ENCODE data around the gene RERG. TPM values are rescaled to one million over a fixed set of nuclear protein-coding genes. Genes with fewer than 3 reads are reported as not detected.

Gene RERG
- total and polyA plus RNA-seq, 2 of the 4 experiments (the other 2 are of a cell fraction) = not detected

DNA sequence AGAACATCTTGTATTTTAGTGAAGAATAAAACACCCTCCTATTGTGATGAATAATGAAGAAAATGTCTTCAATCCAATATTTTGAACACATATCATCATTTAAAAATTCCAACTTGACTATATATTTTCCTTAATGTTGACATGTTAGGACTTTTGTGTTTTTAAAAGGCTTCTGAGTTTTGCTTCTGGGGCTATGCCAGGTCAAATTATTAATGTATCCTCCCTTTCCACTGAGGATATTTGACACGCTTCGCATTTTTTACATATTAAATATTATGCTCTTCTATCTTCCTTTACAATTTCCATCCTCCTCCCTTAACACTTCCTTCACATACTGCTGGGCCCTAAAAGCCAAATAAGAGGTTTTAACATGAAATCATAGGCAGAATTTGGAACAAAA lies 20.6 kb downstream of the RERG start:
- Histone ChIP-seq H3K14ac (replicated peaks; ENCODE audit: low read depth, low read length) (no peak overlapping the region), H3K27ac (ENCODE audit: insufficient read depth, low read length) (no peak overlapping the region), H2BK120ac (ENCODE audit: low read depth, low read length) (no peak overlapping the region), H3K4me3 (ENCODE audit: insufficient read depth, low read depth, low read length) (no peak overlapping the region), H3K56ac (ENCODE audit: extremely low read depth, insufficient read depth, low read length) (no peak overlapping the region), H2BK20ac (ENCODE audit: low read depth, low read length) (no peak overlapping the region), H3K9ac (ENCODE audit: low read depth, low read length) (no peak overlapping the region), H4K20me1 (ENCODE audit: insufficient read depth, low read length) (no peaks in the 10 kb centered on the region), H3K23ac (ENCODE audit: low read depth, low read length) (no peak overlapping the region), H3K18ac (ENCODE audit: low read depth, low read length) (no peak overlapping the region), H3K36me3 (ENCODE audit: control insufficient read depth, insufficient read depth, low read length) (no peaks in the 10 kb centered on the region), H2BK15ac (ENCODE audit: low read depth, low read length) (no peak overlapping the region), H4K8ac (ENCODE audit: low read depth in 2 of 2, low read length in 2 of 2) (no peak overlapping the region), H3K4me2 (ENCODE audit: low read depth, low read length) (no peak overlapping the region), H4K91ac (ENCODE audit: insufficient read depth, low read depth, low read length) (no peak overlapping the region), H4K5ac (ENCODE audit: low read depth, low read length) (no peak overlapping the region), H3K9me1 (ENCODE audit: insufficient read depth, low read length) (no peaks in the 10 kb centered on the region), H3K9me3 (ENCODE audit: control insufficient read depth, insufficient read depth, low read length) (no peaks in the 10 kb centered on the region), H3K4ac (ENCODE audit: low read depth, low read length) (no peak overlapping the region), H2AK5ac (ENCODE audit: low read depth, low read length) (no peak overlapping the region), H3K4me1 (ENCODE audit: control insufficient read depth, insufficient read depth, low read length) (no peaks in the 10 kb centered on the region), H2BK5ac (ENCODE audit: low read depth, low read length, poor library complexity, severe bottlenecking) (no peak overlapping the region), H2AK9ac (replicated peaks; ENCODE audit: low read depth, low read length, poor library complexity) (no peak overlapping the region), H3K27me3 (ENCODE audit: control insufficient read depth, insufficient read depth, low read length) (no peaks in the 10 kb centered on the region), H3K79me1 (ENCODE audit: low read depth in 1 of 2, low read length in 2 of 2) (no peaks in the 10 kb centered on the region), H2AFZ (replicated peaks; ENCODE audit: low read length, poor library complexity) (no peak overlapping the region)
- intact Hi-C loops (cut with micrococcal nuclease) (no loop called here), dilution Hi-C loops (cut with HindIII; ENCODE audit: low sequenced_read_pairs, unreplicated experiment) (no loop called here), in situ Hi-C loops (cut with MboI; ENCODE audit: low sequenced_read_pairs) (loop anchor here (10.0 kb wide), 1 partner anchor 186 kb away; no protein-coding TSS in a partner anchor)
- TF ChIP-seq RFX5 (IDR thresholded peaks at IDR 0.05; ENCODE audit: low read depth, low read length) = no peak
- TF ChIP-seq RAD21 (IDR thresholded peaks at IDR 0.05; ENCODE audit: low read length) = no peak
- TF ChIP-seq, protein P1, sequence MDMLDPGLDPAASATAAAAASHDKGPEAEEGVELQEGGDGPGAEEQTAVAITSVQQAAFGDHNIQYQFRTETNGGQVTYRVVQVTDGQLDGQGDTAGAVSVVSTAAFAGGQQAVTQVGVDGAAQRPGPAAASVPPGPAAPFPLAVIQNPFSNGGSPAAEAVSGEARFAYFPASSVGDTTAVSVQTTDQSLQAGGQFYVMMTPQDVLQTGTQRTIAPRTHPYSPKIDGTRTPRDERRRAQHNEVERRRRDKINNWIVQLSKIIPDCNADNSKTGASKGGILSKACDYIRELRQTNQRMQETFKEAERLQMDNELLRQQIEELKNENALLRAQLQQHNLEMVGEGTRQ (IDR thresholded peaks at IDR 0.05; ENCODE audit: low read depth, low read length) = no peak
- no peak for TF ChIP-seq MXI1 (IDR thresholded peaks at IDR 0.05; ENCODE audit: borderline replicate concordance, low read depth, low read length)
- TF ChIP-seq MAFK (IDR thresholded peaks at IDR 0.05; ENCODE audit: low read depth, low read length) = no peak
- TF ChIP-seq CEBPB (IDR thresholded peaks at IDR 0.05; ENCODE audit: low read depth, low read length) = no peak
- TF ChIP-seq RCOR1 (IDR thresholded peaks at IDR 0.05; ENCODE audit: insufficient replicate concordance, low read length) = no peak
- TF ChIP-seq CHD1 (IDR thresholded peaks at IDR 0.05; ENCODE audit: low read depth, low read length) = no peak
- TF ChIP-seq, protein P2, sequence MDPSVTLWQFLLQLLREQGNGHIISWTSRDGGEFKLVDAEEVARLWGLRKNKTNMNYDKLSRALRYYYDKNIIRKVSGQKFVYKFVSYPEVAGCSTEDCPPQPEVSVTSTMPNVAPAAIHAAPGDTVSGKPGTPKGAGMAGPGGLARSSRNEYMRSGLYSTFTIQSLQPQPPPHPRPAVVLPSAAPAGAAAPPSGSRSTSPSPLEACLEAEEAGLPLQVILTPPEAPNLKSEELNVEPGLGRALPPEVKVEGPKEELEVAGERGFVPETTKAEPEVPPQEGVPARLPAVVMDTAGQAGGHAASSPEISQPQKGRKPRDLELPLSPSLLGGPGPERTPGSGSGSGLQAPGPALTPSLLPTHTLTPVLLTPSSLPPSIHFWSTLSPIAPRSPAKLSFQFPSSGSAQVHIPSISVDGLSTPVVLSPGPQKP (IDR thresholded peaks at IDR 0.05; ENCODE audit: borderline replicate concordance, low read depth, low read length) = no peak
- TF ChIP-seq NFE2L2 (IDR thresholded peaks at IDR 0.05; ENCODE audit: low read depth, low read length) = no peak
- no peak for TF ChIP-seq POLR2A (IDR thresholded peaks at IDR 0.05; ENCODE audit: low read depth, low read length)
- TF ChIP-seq FOS (IDR thresholded peaks at IDR 0.05; ENCODE audit: low read depth, low read length) = no peak
- no peak for TF ChIP-seq MAZ (IDR thresholded peaks at IDR 0.05; ENCODE audit: borderline replicate concordance, low read depth, low read length)
- no peak for TF ChIP-seq BHLHE40 (IDR thresholded peaks at IDR 0.05; ENCODE audit: low read depth, low read length)
- TF ChIP-seq, protein P3, sequence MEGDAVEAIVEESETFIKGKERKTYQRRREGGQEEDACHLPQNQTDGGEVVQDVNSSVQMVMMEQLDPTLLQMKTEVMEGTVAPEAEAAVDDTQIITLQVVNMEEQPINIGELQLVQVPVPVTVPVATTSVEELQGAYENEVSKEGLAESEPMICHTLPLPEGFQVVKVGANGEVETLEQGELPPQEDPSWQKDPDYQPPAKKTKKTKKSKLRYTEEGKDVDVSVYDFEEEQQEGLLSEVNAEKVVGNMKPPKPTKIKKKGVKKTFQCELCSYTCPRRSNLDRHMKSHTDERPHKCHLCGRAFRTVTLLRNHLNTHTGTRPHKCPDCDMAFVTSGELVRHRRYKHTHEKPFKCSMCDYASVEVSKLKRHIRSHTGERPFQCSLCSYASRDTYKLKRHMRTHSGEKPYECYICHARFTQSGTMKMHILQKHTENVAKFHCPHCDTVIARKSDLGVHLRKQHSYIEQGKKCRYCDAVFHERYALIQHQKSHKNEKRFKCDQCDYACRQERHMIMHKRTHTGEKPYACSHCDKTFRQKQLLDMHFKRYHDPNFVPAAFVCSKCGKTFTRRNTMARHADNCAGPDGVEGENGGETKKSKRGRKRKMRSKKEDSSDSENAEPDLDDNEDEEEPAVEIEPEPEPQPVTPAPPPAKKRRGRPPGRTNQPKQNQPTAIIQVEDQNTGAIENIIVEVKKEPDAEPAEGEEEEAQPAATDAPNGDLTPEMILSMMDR (conservative IDR thresholded peaks at IDR 0.05; ENCODE audit: low read depth, low read length) = no peak
- TF ChIP-seq SMC3 (IDR thresholded peaks at IDR 0.05; ENCODE audit: low read depth, low read length) = no peak
- BruUV-seq (replicated peaks) = no TSS peak
- ChIA-PET POLR2A (ENCODE audit: unreplicated experiment) (no interaction called here), CTCF (no interaction called here)
- 100% methylated on average over 1 of the region's 2 CpGs; no CpG with 5 or more reads in 1 of the 2 experiments for WGBS, 2 experiments (ENCODE audit: extremely low coverage in 2 of 2, insufficient read length in 1 of 2)
- ATAC-seq (ENCODE audit: low read depth) (no peak), DNase-seq (no peak)

Data from IMR-90 (cell line).